ENCODE data around the gene RFC2. TPM values are rescaled to one million over a fixed set of nuclear protein-coding genes. Genes with fewer than 3 reads are reported as not detected.

The RFC2 gene
- total and polyA plus RNA-seq, 2 donors = 20.1 to 36.5 TPM

DNA sequence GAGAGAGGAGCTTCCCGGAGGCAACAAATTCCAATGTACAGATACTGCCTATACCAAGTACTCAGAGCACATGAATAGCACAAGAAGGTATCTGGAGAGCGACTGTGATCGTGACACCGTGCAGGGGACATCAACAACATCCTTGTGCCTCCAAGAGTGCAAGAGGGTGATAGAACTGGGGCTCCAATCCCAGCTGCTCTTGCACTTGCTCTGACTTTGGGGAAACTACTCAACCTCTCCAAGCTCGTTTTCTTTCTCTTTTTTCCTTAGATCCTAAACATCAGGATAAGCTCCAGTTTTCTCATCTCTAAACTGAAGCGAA lies 12.1 kb downstream of the RFC2 start:
- H3K36me3 ChIP-seq (ENCODE audit: control insufficient read depth in 2 of 2, insufficient read depth in 2 of 2, low read length in 1 of 2) = peaks cover 57 to 79% of the 10 kb centered on the region in 2 donors
- H3K4me3 ChIP-seq (ENCODE audit: low read length in 2 of 2) = no peak overlapping the region
- H3K27me3 ChIP-seq (ENCODE audit: control insufficient read depth in 2 of 2, insufficient read depth in 1 of 2, low read length in 1 of 2) = no peaks in the 10 kb centered on the region
- H3K27ac ChIP-seq (ENCODE audit: low read depth in 1 of 2, low read length in 1 of 2) = no peak overlapping the region
- WGBS = 97% methylated on average over 6 of the region's 6 CpGs
- DNase-seq (ENCODE audit: low read depth in 6 of 9, low spot score in 9 of 9) = no peak
- H3K9me3 ChIP-seq (ENCODE audit: control insufficient read depth in 2 of 2, insufficient read depth in 1 of 2, low read length in 1 of 2) = no peaks in the 10 kb centered on the region
- H3K4me1 ChIP-seq (ENCODE audit: control insufficient read depth in 2 of 2, insufficient read depth in 2 of 2, low read length in 2 of 2) = no peaks in the 10 kb centered on the region

- H3K9me3 ChIP-seq (ENCODE audit: control insufficient read depth in 2 of 2, insufficient read depth in 1 of 2, low read length in 1 of 2) = no peaks in the 10 kb centered on the region
- H3K4me3 ChIP-seq (ENCODE audit: low read length in 2 of 2) = no peak overlapping the region
- no peak overlapping the region for H3K27ac ChIP-seq (ENCODE audit: low read depth in 1 of 2, low read length in 1 of 2)
- H3K27me3 ChIP-seq (ENCODE audit: control insufficient read depth in 2 of 2, insufficient read depth in 1 of 2, low read length in 1 of 2) = no peaks in the 10 kb centered on the region
- peaks cover 66 to 87% of the 10 kb centered on the region in 2 donors for H3K36me3 ChIP-seq (ENCODE audit: control insufficient read depth in 2 of 2, insufficient read depth in 2 of 2, low read length in 1 of 2)
- H3K4me1 ChIP-seq (ENCODE audit: control insufficient read depth in 2 of 2, insufficient read depth in 2 of 2, low read length in 2 of 2) = peaks cover 0 to 12% of the 10 kb centered on the region in 2 donors
- DNase-seq (ENCODE audit: low read depth in 6 of 9, low spot score in 9 of 9) = no peak
- WGBS = 98% methylated on average over 4 of the region's 4 CpGs
These were observed 13.7 kb downstream of the RFC2 start for GRCh38 chr7:74240482-74240881.

DNA sequence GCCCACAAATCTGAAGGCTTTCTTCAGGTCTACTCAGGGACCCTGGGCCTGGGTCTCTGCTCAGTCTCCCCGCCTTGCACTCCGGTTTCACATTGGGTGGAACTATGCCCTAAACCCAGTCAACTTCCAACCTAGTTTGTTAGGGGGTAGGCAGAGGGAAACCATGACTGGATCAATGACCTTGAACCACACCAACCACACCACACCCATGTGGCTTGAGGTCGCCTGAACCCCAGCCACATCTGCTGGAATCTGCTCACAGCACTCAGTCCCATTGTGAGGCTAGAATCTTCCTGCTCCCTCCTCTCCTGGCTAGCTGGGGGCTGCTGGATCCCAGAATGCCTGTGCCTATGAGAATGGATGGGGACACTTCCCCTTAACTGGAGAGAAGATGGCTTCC lies 17.9 kb downstream of the RFC2 start:
- Histone ChIP-seq H3K9me3 (ENCODE audit: control insufficient read depth in 2 of 2, insufficient read depth in 1 of 2, low read length in 1 of 2) (no peaks in the 10 kb centered on the region), H3K4me3 (ENCODE audit: low read length in 2 of 2) (no peak overlapping the region), H3K36me3 (ENCODE audit: control insufficient read depth in 2 of 2, insufficient read depth in 2 of 2, low read length in 1 of 2) (peaks cover 67 to 88% of the 10 kb centered on the region in 2 donors), H3K27ac (ENCODE audit: low read depth in 1 of 2, low read length in 1 of 2) (no peak overlapping the region), H3K27me3 (ENCODE audit: control insufficient read depth in 2 of 2, insufficient read depth in 1 of 2, low read length in 1 of 2) (no peaks in the 10 kb centered on the region), H3K4me1 (ENCODE audit: control insufficient read depth in 2 of 2, insufficient read depth in 2 of 2, low read length in 2 of 2) (peaks cover 0 to 21% of the 10 kb centered on the region in 2 donors)
- DNase-seq (ENCODE audit: low read depth in 6 of 9, low spot score in 9 of 9) = no peak
- WGBS = 94% methylated on average over 3 of the region's 3 CpGs

GRCh38 chr7:74235518-74236268 lies 18.5 kb downstream of the RFC2 start:
- Histone ChIP-seq H3K27me3 (ENCODE audit: control insufficient read depth in 2 of 2, insufficient read depth in 1 of 2, low read length in 1 of 2) (no peaks in the 10 kb centered on the region), H3K4me1 (ENCODE audit: control insufficient read depth in 2 of 2, insufficient read depth in 2 of 2, low read length in 2 of 2) (peaks cover 0 to 21% of the 10 kb centered on the region in 2 donors), H3K36me3 (ENCODE audit: control insufficient read depth in 2 of 2, insufficient read depth in 2 of 2, low read length in 1 of 2) (peaks cover 64 to 89% of the 10 kb centered on the region in 2 donors), H3K9me3 (ENCODE audit: control insufficient read depth in 2 of 2, insufficient read depth in 1 of 2, low read length in 1 of 2) (no peaks in the 10 kb centered on the region), H3K4me3 (ENCODE audit: low read length in 2 of 2) (no peak overlapping the region), H3K27ac (ENCODE audit: low read depth in 1 of 2, low read length in 1 of 2) (no peak overlapping the region)
- DNase-seq (ENCODE audit: low read depth in 6 of 9, low spot score in 9 of 9) = peak in 1 of 9 donors; percentile 43
- WGBS = 88% methylated on average over 8 of the region's 8 CpGs

- Histone ChIP-seq H3K27me3 (ENCODE audit: control insufficient read depth in 2 of 2, insufficient read depth in 1 of 2, low read length in 1 of 2) (no peaks in the 10 kb centered on the region), H3K9me3 (ENCODE audit: control insufficient read depth in 2 of 2, insufficient read depth in 1 of 2, low read length in 1 of 2) (no peaks in the 10 kb centered on the region), H3K36me3 (ENCODE audit: control insufficient read depth in 2 of 2, insufficient read depth in 2 of 2, low read length in 1 of 2) (peaks cover 50 to 84% of the 10 kb centered on the region in 2 donors), H3K4me3 (ENCODE audit: low read length in 2 of 2) (no peak overlapping the region), H3K27ac (ENCODE audit: low read depth in 1 of 2, low read length in 1 of 2) (no peak overlapping the region), H3K4me1 (ENCODE audit: control insufficient read depth in 2 of 2, insufficient read depth in 2 of 2, low read length in 2 of 2) (peaks cover 0 to 21% of the 10 kb centered on the region in 2 donors)
- 97% methylated on average over 13 of the region's 13 CpGs for WGBS
- no peak for DNase-seq (ENCODE audit: low read depth in 6 of 9, low spot score in 9 of 9)
These were observed 20.4 kb downstream of the RFC2 start for GRCh38 chr7:74233655-74234285.

DNA sequence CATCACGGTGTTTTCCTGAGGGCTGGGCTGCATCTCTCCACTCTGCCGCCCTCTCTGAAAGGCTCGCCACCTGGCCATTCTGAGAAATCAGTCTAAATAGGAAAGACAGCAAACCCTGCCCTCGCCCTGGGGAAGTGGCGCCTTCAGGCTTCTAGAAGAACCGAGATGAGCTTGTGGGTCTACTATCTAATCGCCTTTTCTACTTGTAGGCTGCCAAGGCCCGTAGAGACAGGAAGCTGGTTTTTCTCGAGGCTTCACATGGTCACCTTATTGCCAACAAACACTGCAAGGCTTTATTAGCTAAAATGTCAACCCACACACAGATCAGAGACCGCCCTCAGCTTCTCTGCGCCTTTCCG lies 23.0 kb downstream of the RFC2 start:
- no peak for DNase-seq (ENCODE audit: low read depth in 6 of 9, low spot score in 9 of 9)
- Histone ChIP-seq H3K4me1 (ENCODE audit: control insufficient read depth in 2 of 2, insufficient read depth in 2 of 2, low read length in 2 of 2) (peaks cover 0 to 19% of the 10 kb centered on the region in 2 donors), H3K27ac (ENCODE audit: low read depth in 1 of 2, low read length in 1 of 2) (no peak overlapping the region), H3K36me3 (ENCODE audit: control insufficient read depth in 2 of 2, insufficient read depth in 2 of 2, low read length in 1 of 2) (peaks cover 33 to 66% of the 10 kb centered on the region in 2 donors), H3K9me3 (ENCODE audit: control insufficient read depth in 2 of 2, insufficient read depth in 1 of 2, low read length in 1 of 2) (no peaks in the 10 kb centered on the region), H3K4me3 (ENCODE audit: low read length in 2 of 2) (no peak overlapping the region), H3K27me3 (ENCODE audit: control insufficient read depth in 2 of 2, insufficient read depth in 1 of 2, low read length in 1 of 2) (no peaks in the 10 kb centered on the region)
- 85% methylated on average over 12 of the region's 12 CpGs for WGBS

- DNase-seq (ENCODE audit: low read depth in 6 of 9, low spot score in 9 of 9) = no peak
- no peaks in the 10 kb centered on the region for H3K27me3 ChIP-seq (ENCODE audit: control insufficient read depth in 2 of 2, insufficient read depth in 1 of 2, low read length in 1 of 2)
- 97% methylated on average over 15 of the region's 15 CpGs for WGBS
- H3K4me1 ChIP-seq (ENCODE audit: control insufficient read depth in 2 of 2, insufficient read depth in 2 of 2, low read length in 2 of 2) = peaks cover 0 to 13% of the 10 kb centered on the region in 2 donors
- H3K4me3 ChIP-seq (ENCODE audit: low read length in 2 of 2) = no peak overlapping the region
- no peaks in the 10 kb centered on the region for H3K9me3 ChIP-seq (ENCODE audit: control insufficient read depth in 2 of 2, insufficient read depth in 1 of 2, low read length in 1 of 2)
- H3K27ac ChIP-seq (ENCODE audit: low read depth in 1 of 2, low read length in 1 of 2) = no peak overlapping the region
- peaks cover 35 to 64% of the 10 kb centered on the region in 2 donors for H3K36me3 ChIP-seq (ENCODE audit: control insufficient read depth in 2 of 2, insufficient read depth in 2 of 2, low read length in 1 of 2)
These were observed 23.6 kb downstream of the RFC2 start for GRCh38 chr7:74230446-74231231.

GRCh38 chr7:74228951-74229900 lies 25.0 kb downstream of the RFC2 start:
- no peaks in the 10 kb centered on the region for H3K27me3 ChIP-seq (ENCODE audit: control insufficient read depth in 2 of 2, insufficient read depth in 1 of 2, low read length in 1 of 2)
- no peaks in the 10 kb centered on the region for H3K9me3 ChIP-seq (ENCODE audit: control insufficient read depth in 2 of 2, insufficient read depth in 1 of 2, low read length in 1 of 2)
- 98% methylated on average over 9 of the region's 9 CpGs for WGBS
- DNase-seq (ENCODE audit: low read depth in 6 of 9, low spot score in 9 of 9) = no peak
- H3K27ac ChIP-seq (ENCODE audit: low read depth in 1 of 2, low read length in 1 of 2) = no peak overlapping the region
- H3K4me3 ChIP-seq (ENCODE audit: low read length in 2 of 2) = no peak overlapping the region
- H3K36me3 ChIP-seq (ENCODE audit: control insufficient read depth in 2 of 2, insufficient read depth in 2 of 2, low read length in 1 of 2) = peaks cover 39 to 61% of the 10 kb centered on the region in 2 donors
- H3K4me1 ChIP-seq (ENCODE audit: control insufficient read depth in 2 of 2, insufficient read depth in 2 of 2, low read length in 2 of 2) = peaks cover 0 to 3% of the 10 kb centered on the region in 2 donors
